PFSK-1 (cell line): ENCODE measurements around the gene CD2BP2.

Experiments
- FOXP2 ChIP-seq: optimal IDR thresholded peaks from 2 replicates; pipeline ENCODE3; 2011; ENCODE audit warnings: borderline replicate concordance, control low read depth, inconsistent platforms; ENCODE audit not compliant: insufficient read depth; ENCODE audit errors: extremely low read length, extremely low read depth
- POLR2AphosphoS5 ChIP-seq: IDR thresholded peaks from 2 replicates; pipeline ENCODE4 v1.6.1; 2012; ENCODE audit warnings: low read depth, mild to moderate bottlenecking, control low read depth, low read length, moderate library complexity
- REST ChIP-seq, 2 experiments: IDR thresholded peaks; 2 replicates each; pipeline versions ENCODE4 v1.6.1 to v1.8.0; 2011 to 2012; ENCODE audit warnings: low read depth in 2 of 2, low read length in 2 of 2, control low read depth in 1 of 2, inconsistent platforms in 1 of 2, mild to moderate bottlenecking in 1 of 2, moderate library complexity in 1 of 2; ENCODE audit not compliant: insufficient read depth in 1 of 2
- SIN3A ChIP-seq: IDR thresholded peaks from 2 replicates; pipeline ENCODE4 v1.6.1; 2012; ENCODE audit warnings: mild to moderate bottlenecking, low read length, moderate library complexity, borderline replicate concordance; ENCODE audit not compliant: insufficient read depth
- TAF1 ChIP-seq: IDR thresholded peaks from 2 replicates; pipeline ENCODE4 v1.6.1; 2012; ENCODE audit warnings: low read length, control low read depth, borderline replicate concordance; ENCODE audit not compliant: insufficient read depth

CD2BP2 gene

DNA sequence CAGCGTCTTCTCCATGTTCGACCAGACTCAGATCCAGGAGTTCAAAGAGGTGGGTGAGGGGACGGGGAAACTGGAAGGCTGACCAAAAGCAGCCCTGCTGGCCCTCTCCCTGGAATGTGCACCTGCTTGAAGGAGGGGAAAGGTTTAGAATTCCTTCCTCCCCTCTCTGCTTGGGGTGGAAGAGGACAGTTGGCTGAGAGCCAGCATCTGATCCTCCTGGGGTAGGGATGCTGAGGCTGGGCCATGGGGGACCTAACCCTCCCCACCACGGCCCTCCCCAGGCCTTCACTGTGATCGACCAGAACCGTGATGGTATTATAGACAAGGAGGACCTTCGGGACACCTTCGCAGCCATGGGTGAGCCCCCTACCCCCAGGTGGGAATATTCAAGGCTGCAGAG is 20.8 kb upstream of the CD2BP2 start:
- TF ChIP-seq SIN3A (no peak), POLR2AphosphoS5 (no peak), TAF1 (no peak), FOXP2 (no peak), REST (IDR thresholded peaks at IDR 0.05; ENCODE audit: insufficient read depth in 1 of 2, low read depth in 2 of 2, low read length in 2 of 2) (no peak)

- TF ChIP-seq POLR2AphosphoS5 (no peak), TAF1 (no peak), REST (IDR thresholded peaks at IDR 0.05; ENCODE audit: insufficient read depth in 1 of 2, low read depth in 2 of 2, low read length in 2 of 2) (no peak), FOXP2 (no peak), SIN3A (no peak)
These were observed 19.4 kb upstream of the CD2BP2 start, which contains the start of gene MYL11 for GRCh38 chr16:30374538-30374937. MYL11 (plus strand) TSS chr16:30374802; CDS start chr16:30374858, 56 bp downstream.

GRCh38 chr16:30372725-30373124 is 17.6 kb upstream of the CD2BP2 start:
- TF ChIP-seq REST (IDR thresholded peaks at IDR 0.05; ENCODE audit: insufficient read depth in 1 of 2, low read depth in 2 of 2, low read length in 2 of 2) (no peak), FOXP2 (no peak)

DNA sequence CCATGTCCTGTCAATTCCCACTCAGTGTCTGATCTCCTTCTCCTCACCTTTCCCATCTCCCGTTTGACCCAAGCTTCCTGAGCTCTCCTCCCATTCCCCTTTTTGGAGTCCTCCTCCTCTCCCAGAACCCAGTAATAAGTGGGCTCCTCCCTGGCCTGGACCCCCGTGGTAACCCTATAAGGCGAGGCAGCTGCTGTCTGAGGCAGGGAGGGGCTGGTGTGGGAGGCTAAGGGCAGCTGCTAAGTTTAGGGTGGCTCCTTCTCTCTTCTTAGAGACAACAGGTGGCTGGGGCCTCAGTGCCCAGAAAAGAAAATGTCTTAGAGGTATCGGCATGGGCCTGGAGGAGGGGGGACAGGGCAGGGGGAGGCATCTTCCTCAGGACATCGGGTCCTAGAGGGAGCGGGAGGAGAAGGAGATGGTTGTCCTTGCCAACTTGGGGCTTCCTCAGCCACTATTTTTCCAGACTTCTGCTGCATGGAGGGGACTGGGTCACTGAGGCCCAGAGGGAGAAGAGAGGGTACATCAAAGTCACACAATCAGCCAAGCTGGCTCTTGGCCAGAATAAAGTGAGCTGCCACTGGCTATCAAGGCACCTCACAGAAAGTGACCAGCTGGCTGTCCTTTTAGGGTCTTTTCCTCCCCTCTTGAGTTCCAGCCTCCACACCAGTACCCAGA is 17.1 kb upstream of the CD2BP2 start:
- no peak for TF ChIP-seq TAF1
- TF ChIP-seq REST (IDR thresholded peaks at IDR 0.05; ENCODE audit: insufficient read depth in 1 of 2, low read depth in 2 of 2, low read length in 2 of 2) = no peak
- no peak for TF ChIP-seq SIN3A
- no peak for TF ChIP-seq FOXP2
- no peak for TF ChIP-seq POLR2AphosphoS5

DNA sequence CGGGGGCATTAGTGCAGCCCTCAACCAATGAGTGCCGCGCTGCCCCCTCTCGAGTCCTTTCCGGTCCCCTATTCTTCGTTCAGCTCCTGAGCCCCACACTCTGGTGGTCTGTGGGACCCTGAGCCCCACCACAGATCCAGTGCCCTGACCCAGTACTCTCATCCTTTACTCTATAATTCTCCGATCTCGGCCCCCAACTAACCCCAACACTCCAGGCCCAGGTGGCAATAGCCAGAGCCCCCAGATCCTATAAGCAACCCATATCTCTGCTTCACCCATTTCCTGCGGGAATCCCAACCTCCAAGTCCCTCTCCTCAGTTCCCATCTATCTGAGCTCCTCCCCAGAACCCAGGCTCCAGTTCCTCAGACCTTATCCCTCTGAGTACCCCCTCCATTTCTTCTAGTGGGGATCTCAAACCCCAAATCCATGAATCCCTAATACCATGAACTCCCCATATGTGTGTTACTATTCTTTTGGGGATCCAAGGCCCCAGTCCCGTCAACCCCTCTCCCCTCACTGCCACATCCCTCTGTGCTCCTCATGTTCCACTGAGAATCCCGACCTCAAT is 16.2 kb upstream of the CD2BP2 start:
- TF ChIP-seq POLR2AphosphoS5 (peak; percentile 66; the same call in 1 of the 2 replicates), TAF1 (no peak)
